IMR-90 (cell line): ENCODE data around the gene AUTS2. TPM values are rescaled to one million over a fixed set of nuclear protein-coding genes. Genes with fewer than 3 reads are reported as not detected.

Source experiments
- ATAC-seq: fragments of 200-7000 bp; cut with Tn5 transposase; 2 replicates; pipeline ENCODE4 v1.9.1; 2020; ENCODE audit warnings: low read depth, mild to moderate bottlenecking, moderate library complexity
- BruUV-seq: library from RNA; stranded (reverse); fragments of 400-500 nt; replicated peaks from 2 replicates; lab custom pipeline; 2021; lab: Mats Ljungman, UMichigan
- CTCF ChIA-PET: fragments of 300-600 bp; formaldehyde crosslinking; extraction: SDS; loops from one replicate; lab custom pipeline; 2021; ENCODE audit warnings: antibody characterized with exemption; lab: Yijun Ruan, JAX
- POLR2A ChIA-PET: fragments of 300-600 bp; sonication (Branson Sonifier 250); formaldehyde crosslinking; loops from one replicate; lab custom pipeline; 2022; ENCODE audit warnings: antibody characterized with exemption; ENCODE audit not compliant: unreplicated experiment; lab: Charles Lee
- DNase-seq: peaks from one replicate; pipeline ENCODE4 v3.0.0; 2013
- H2AFZ ChIP-seq: replicated peaks from 2 replicates; pipeline ENCODE3; 2013; ENCODE audit warnings: low read length, mild to moderate bottlenecking; ENCODE audit not compliant: poor library complexity
- H2AK5ac ChIP-seq: 2 replicates; pipeline ENCODE4 v1.6.1; 2013; ENCODE audit warnings: low read depth, low read length, inconsistent platforms
- H2AK9ac ChIP-seq: replicated peaks from 2 replicates; pipeline ENCODE3; 2013; ENCODE audit warnings: mild to moderate bottlenecking, low read depth, low read length, moderate library complexity; ENCODE audit not compliant: poor library complexity
- H2BK120ac ChIP-seq: 2 replicates; pipeline ENCODE4 v1.6.1; 2013; ENCODE audit warnings: low read depth, low read length, inconsistent platforms
- H2BK15ac ChIP-seq: 3 replicates; pipeline ENCODE4 v1.6.1; 2013; ENCODE audit warnings: low read depth, low read length, inconsistent platforms
- H2BK20ac ChIP-seq: 2 replicates; pipeline ENCODE4 v1.6.1; 2013; ENCODE audit warnings: low read depth, mild to moderate bottlenecking, inconsistent platforms, low read length, moderate library complexity
- H2BK5ac ChIP-seq: 2 replicates; pipeline ENCODE4 v1.6.1; 2013; ENCODE audit warnings: mild to moderate bottlenecking, low read depth, low read length, inconsistent platforms; ENCODE audit not compliant: poor library complexity, severe bottlenecking
- H3K14ac ChIP-seq: replicated peaks from 2 replicates; pipeline ENCODE4 v1.6.1; 2013; ENCODE audit warnings: low read depth, low read length, inconsistent platforms
- H3K18ac ChIP-seq: 2 replicates; pipeline ENCODE4 v1.6.1; 2013; ENCODE audit warnings: low read depth, low read length, control low read depth
- H3K23ac ChIP-seq: 2 replicates; pipeline ENCODE4 v1.6.1; 2013; ENCODE audit warnings: low read depth, low read length, inconsistent platforms
- H3K27ac ChIP-seq: 2 replicates; pipeline ENCODE4 v1.5.1; 2013; ENCODE audit warnings: mild to moderate bottlenecking, control low read depth, low read length; ENCODE audit not compliant: insufficient read depth
- H3K27me3 ChIP-seq: 2 replicates; pipeline ENCODE4 v1.6.1; 2013; ENCODE audit warnings: low read length; ENCODE audit not compliant: control insufficient read depth, insufficient read depth
- H3K36me3 ChIP-seq: 2 replicates; pipeline ENCODE4 v1.6.1; 2013; ENCODE audit warnings: low read length, mixed read lengths; ENCODE audit not compliant: control insufficient read depth, insufficient read depth
- H3K4ac ChIP-seq: 2 replicates; pipeline ENCODE4 v1.6.1; 2013; ENCODE audit warnings: low read depth, low read length, inconsistent platforms
- H3K4me1 ChIP-seq: 2 replicates; pipeline ENCODE4 v1.6.1; 2013; ENCODE audit warnings: low read length, mixed read lengths; ENCODE audit not compliant: control insufficient read depth, insufficient read depth
- H3K4me2 ChIP-seq: 2 replicates; pipeline ENCODE4 v1.6.1; 2013; ENCODE audit warnings: low read depth, mild to moderate bottlenecking, control low read depth, low read length, moderate library complexity
- H3K4me3 ChIP-seq: 2 replicates; pipeline ENCODE4 v1.5.1; 2013; ENCODE audit warnings: low read depth, mild to moderate bottlenecking, control low read depth, low read length, moderate library complexity; ENCODE audit not compliant: insufficient read depth
- H3K56ac ChIP-seq: 2 replicates; pipeline ENCODE4 v1.6.1; 2013; ENCODE audit warnings: low read length, inconsistent platforms; ENCODE audit not compliant: insufficient read depth; ENCODE audit errors: extremely low read depth
- H3K79me1 ChIP-seq, 2 experiments: 2 replicates each; pipeline ENCODE4 v1.6.1; 2013; ENCODE audit warnings: low read length in 2 of 2, inconsistent platforms in 1 of 2, low read depth in 1 of 2
- H3K9ac ChIP-seq: 2 replicates; pipeline ENCODE4 v1.6.1; 2013; ENCODE audit warnings: low read depth, low read length, control low read depth
- H3K9me1 ChIP-seq: 2 replicates; pipeline ENCODE4 v1.6.1; 2013; ENCODE audit warnings: low read length, inconsistent platforms; ENCODE audit not compliant: insufficient read depth
- H3K9me3 ChIP-seq: 2 replicates; pipeline ENCODE4 v1.6.1; 2013; ENCODE audit warnings: low read length; ENCODE audit not compliant: control insufficient read depth, insufficient read depth
- H4K20me1 ChIP-seq: 2 replicates; pipeline ENCODE4 v1.6.1; 2013; ENCODE audit warnings: low read length, inconsistent platforms; ENCODE audit not compliant: insufficient read depth
- H4K5ac ChIP-seq: 2 replicates; pipeline ENCODE4 v1.6.1; 2013; ENCODE audit warnings: mild to moderate bottlenecking, low read depth, low read length, control low read depth
- H4K8ac ChIP-seq, 2 experiments: 2 replicates each; pipeline ENCODE4 v1.6.1; 2013; ENCODE audit warnings: low read depth in 2 of 2, low read length in 2 of 2, control low read depth in 1 of 2, inconsistent platforms in 1 of 2
- H4K91ac ChIP-seq: 2 replicates; pipeline ENCODE4 v1.6.1; 2013; ENCODE audit warnings: low read depth, low read length, inconsistent platforms; ENCODE audit not compliant: insufficient read depth
- CTCF ChIP-seq: conservative IDR thresholded peaks from 2 replicates; pipeline ENCODE4 v1.5.1; 2012; ENCODE audit warnings: mild to moderate bottlenecking, low read depth, low read length, improper control_type of control experiment
- ELK1 ChIP-seq: fragments of 150-350 bp; IDR thresholded peaks from 2 replicates; pipeline ENCODE4 v1.6.1; 2016; ENCODE audit warnings: low read depth, mild to moderate bottlenecking, low read length, moderate library complexity, borderline replicate concordance
- FOS ChIP-seq: fragments of 150-350 bp; IDR thresholded peaks from 2 replicates; pipeline ENCODE4 v1.6.1; 2016; ENCODE audit warnings: low read depth, low read length
- NFE2L2 ChIP-seq: fragments of 150-350 bp; IDR thresholded peaks from 2 replicates; pipeline ENCODE4 v1.6.1; 2016; ENCODE audit warnings: low read depth, mild to moderate bottlenecking, low read length
- RAD21 ChIP-seq: IDR thresholded peaks from 2 replicates; pipeline ENCODE4 v1.6.1; 2012; ENCODE audit warnings: low read length, improper control_type of control experiment
- RFX5 ChIP-seq: IDR thresholded peaks from 2 replicates; pipeline ENCODE4 v1.8.0; 2012; ENCODE audit warnings: low read depth, mild to moderate bottlenecking, low read length, moderate library complexity
- WGBS, 2 experiments: methylation state at CpG; one replicate each; pipeline versions ENCODE4 v1.1.5 to v1.1.7; 2013; ENCODE audit warnings: missing lambda C conversion rate in 2 of 2; ENCODE audit not compliant: insufficient read length in 1 of 2; ENCODE audit errors: extremely low coverage in 2 of 2; 5-methylcytosine and 5-hydroxymethylcytosine counted together
- dilution Hi-C: fragments of 300-500 bp; cut with HindIII; formaldehyde crosslinking; loops from one replicate; pipeline ENCODE4 v1.14.3; 2018; ENCODE audit warnings: low sequenced_read_pairs; ENCODE audit not compliant: unreplicated experiment
- in situ Hi-C: fragments of 300-500 bp; cut with MboI; formaldehyde crosslinking; loops from 3 replicates; pipeline ENCODE4 v1.14.3; 2019; ENCODE audit warnings: low sequenced_read_pairs, inconsistent platforms, mixed read lengths
- intact Hi-C: fragments of 100-400 bp; cut with micrococcal nuclease; formaldehyde crosslinking; loops from 2 replicates; pipeline ENCODE4 v1.10.0; 2022
- polyA plus RNA-seq, 3 experiments: library from polyadenylated mRNA; depleted of rRNA; stranded (reverse); fragments of >200 nt; gene quantifications; 2 replicates each; pipeline ENCODE4 v1.2.3, GENCODE V29; 2012; ENCODE audit warnings: low replicate concordance in 1 of 3
- total RNA-seq: library from RNA; depleted of rRNA; stranded (reverse); fragments of >200 nt; gene quantifications from 2 replicates; pipeline ENCODE4 v1.2.3, GENCODE V29; 2012

The AUTS2 gene
- total and polyA plus RNA-seq, 2 of the 4 experiments (the other 2 are of a cell fraction) = 0.90 to 3.0 TPM

GRCh38 chr7:70006261-70006920, 408.1 kb downstream of the AUTS2 start:
- 7% methylated on average over 3 of the region's 9 CpGs; no CpG with 5 or more reads in 1 of the 2 experiments for WGBS, 2 experiments
- Histone ChIP-seq H4K91ac (no peak overlapping the region), H3K18ac (no peak overlapping the region), H2AFZ (no peak overlapping the region), H3K27me3 (no peaks in the 10 kb centered on the region), H3K9ac (no peak overlapping the region), H3K79me1 (no peaks in the 10 kb centered on the region), H2BK20ac (no peak overlapping the region), H3K14ac (no peak overlapping the region), H4K8ac (no peak overlapping the region), H3K4ac (no peak overlapping the region), H2AK5ac (no peak overlapping the region), H2BK15ac (no peak overlapping the region), H3K56ac (no peak overlapping the region), H2AK9ac (no peak overlapping the region), H2BK5ac (no peak overlapping the region), H3K4me2 (no peak overlapping the region), H3K4me3 (no peak overlapping the region), H3K4me1 (no peaks in the 10 kb centered on the region), H4K5ac (no peak overlapping the region), H3K27ac (no peak overlapping the region), H2BK120ac (no peak overlapping the region), H3K36me3 (no peaks in the 10 kb centered on the region), H4K20me1 (no peaks in the 10 kb centered on the region), H3K23ac (no peak overlapping the region), H3K9me3 (no peaks in the 10 kb centered on the region), H3K9me1 (no peaks in the 10 kb centered on the region)
- TF ChIP-seq FOS = no peak
- TF ChIP-seq RFX5 = no peak
- no peak for TF ChIP-seq RAD21
- no peak for TF ChIP-seq NFE2L2
- no peak for TF ChIP-seq CTCF
- no peak for TF ChIP-seq ELK1
- ChIA-PET CTCF (interaction anchor here (0.6 kb wide), 1 partner anchor 704 kb away, joined by 3 read pairs; no protein-coding TSS in a partner anchor), POLR2A (no interaction called here)
- intact Hi-C loops (no loop called here), in situ Hi-C loops (no loop called here), dilution Hi-C loops (no loop called here)
- DNase-seq (no peak), ATAC-seq (no peak)
- BruUV-seq = no TSS peak
